H9 (cell line): Measurements from ENCODE around the gene SPHK1. TPM values are rescaled to one million over a fixed set of nuclear protein-coding genes. Genes with fewer than 3 reads are reported as not detected.

Experiments
- DNase-seq: peaks from one replicate; pipeline ENCODE4 v3.0.0-alpha.2; 2017
- H2AFZ ChIP-seq: one replicate; pipeline ENCODE4 v1.6.1; 2013; ENCODE audit warnings: mild to moderate bottlenecking, low read length, control low read depth, moderate library complexity
- H2AK5ac ChIP-seq: 2 replicates; pipeline ENCODE4 v1.6.1; 2013; ENCODE audit warnings: low read length, control low read depth, mixed read lengths; ENCODE audit not compliant: insufficient read length
- H2BK120ac ChIP-seq: one replicate; pipeline ENCODE4 v1.6.1; 2013; ENCODE audit warnings: low read depth, mild to moderate bottlenecking, low read length, control low read depth, inconsistent platforms; ENCODE audit not compliant: poor library complexity, severe bottlenecking
- H2BK12ac ChIP-seq: 2 replicates; pipeline ENCODE4 v1.6.1; 2013; ENCODE audit warnings: low read length, control low read depth, mixed read lengths, low read depth; ENCODE audit not compliant: insufficient read length
- H2BK15ac ChIP-seq: 2 replicates; pipeline ENCODE4 v1.6.1; 2013; ENCODE audit warnings: low read depth, low read length, control low read depth
- H2BK20ac ChIP-seq: one replicate; pipeline ENCODE4 v1.6.1; 2013; ENCODE audit warnings: low read depth, mild to moderate bottlenecking, low read length, control low read depth, inconsistent platforms; ENCODE audit not compliant: poor library complexity, severe bottlenecking
- H2BK5ac ChIP-seq: 2 replicates; pipeline ENCODE4 v1.6.1; 2013; ENCODE audit warnings: low read length, control low read depth, mixed read lengths; ENCODE audit not compliant: insufficient read length
- H3K14ac ChIP-seq: 2 replicates; pipeline ENCODE4 v1.6.1; 2013; ENCODE audit warnings: low read length, control low read depth; ENCODE audit not compliant: insufficient read depth
- H3K18ac ChIP-seq: 2 replicates; pipeline ENCODE4 v1.6.1; 2013; ENCODE audit warnings: low read depth, mild to moderate bottlenecking, mixed read lengths, low read length, control low read depth; ENCODE audit not compliant: insufficient read length
- H3K23ac ChIP-seq: 2 replicates; pipeline ENCODE4 v1.6.1; 2013; ENCODE audit warnings: low read length, control low read depth, mixed read lengths, low read depth; ENCODE audit not compliant: insufficient read length
- H3K23me2 ChIP-seq: 2 replicates; pipeline ENCODE4 v1.6.1; 2013; ENCODE audit warnings: low read depth, mild to moderate bottlenecking, mixed read lengths, low read length, control low read depth; ENCODE audit not compliant: insufficient read length, poor library complexity, severe bottlenecking
- H3K27ac ChIP-seq: 2 replicates; pipeline ENCODE4 v1.5.1; 2013; ENCODE audit warnings: low read length, control low read depth, mixed read lengths, low read depth; ENCODE audit not compliant: insufficient read length
- H3K27me3 ChIP-seq: 2 replicates; pipeline ENCODE4 v1.6.1; 2013; ENCODE audit warnings: low read length, control low read depth, inconsistent platforms; ENCODE audit not compliant: insufficient read depth
- H3K4ac ChIP-seq: 2 replicates; pipeline ENCODE4 v1.6.1; 2013; ENCODE audit warnings: low read depth, mild to moderate bottlenecking, control low read depth, inconsistent platforms, low read length, moderate library complexity
- H3K4me1 ChIP-seq: 2 replicates; pipeline ENCODE4 v1.6.1; 2013; ENCODE audit warnings: low read length, control low read depth, inconsistent platforms; ENCODE audit not compliant: insufficient read depth
- H3K4me2 ChIP-seq: 2 replicates; pipeline ENCODE4 v1.6.1; 2013; ENCODE audit warnings: low read length, control low read depth, mixed read lengths; ENCODE audit not compliant: insufficient read length, insufficient read depth
- H3K56ac ChIP-seq: 2 replicates; pipeline ENCODE4 v1.6.1; 2013; ENCODE audit warnings: low read depth, mild to moderate bottlenecking, mixed read lengths, low read length, control low read depth; ENCODE audit not compliant: insufficient read length
- H3K79me1 ChIP-seq: 2 replicates; pipeline ENCODE4 v1.6.1; 2013; ENCODE audit warnings: low read depth, mild to moderate bottlenecking, moderate library complexity, low read length, control low read depth, inconsistent platforms; ENCODE audit not compliant: insufficient read depth, poor library complexity, severe bottlenecking
- H3K79me2 ChIP-seq: 2 replicates; pipeline ENCODE4 v1.6.1; 2013; ENCODE audit warnings: low read length, control low read depth, inconsistent platforms; ENCODE audit not compliant: insufficient read depth
- H3K9ac ChIP-seq: 2 replicates; pipeline ENCODE4 v1.6.1; 2013; ENCODE audit warnings: low read length, control low read depth, mixed read lengths; ENCODE audit not compliant: insufficient read length; ENCODE audit errors: extremely low read depth
- H3K9me3 ChIP-seq: one replicate; pipeline ENCODE4 v1.6.1; 2013; ENCODE audit warnings: low read depth, low read length, inconsistent platforms; ENCODE audit not compliant: control insufficient read depth
- H3T11ph ChIP-seq: one replicate; pipeline ENCODE4 v1.6.1; 2013; ENCODE audit warnings: mild to moderate bottlenecking, low read length, control low read depth, inconsistent platforms
- H4K20me1 ChIP-seq: one replicate; pipeline ENCODE4 v1.6.1; 2013; ENCODE audit not compliant: control insufficient read depth, insufficient read length, insufficient read depth
- H4K5ac ChIP-seq: 2 replicates; pipeline ENCODE4 v1.6.1; 2013; ENCODE audit warnings: low read depth, mild to moderate bottlenecking, mixed read lengths, low read length, control low read depth; ENCODE audit not compliant: insufficient read length
- H4K8ac ChIP-seq: replicated peaks from 2 replicates; pipeline ENCODE4 v1.6.1; 2013; ENCODE audit warnings: low read length, control low read depth, mixed read lengths, low read depth; ENCODE audit not compliant: insufficient read length
- H4K91ac ChIP-seq: 2 replicates; pipeline ENCODE4 v1.6.1; 2013; ENCODE audit warnings: low read depth, mild to moderate bottlenecking, moderate library complexity, mixed read lengths, low read length, control low read depth; ENCODE audit not compliant: insufficient read length
- H3K27ac Mint-ChIP-seq, 3 experiments: 2 replicates in 2 of 3; 3 replicates in 1 of 3; pipeline ENCODE4 v1.8.0; 2020 to 2021; ENCODE audit warnings: mixed read lengths in 3 of 3, mild to moderate bottlenecking in 1 of 3, moderate library complexity in 1 of 3
- H3K27me3 Mint-ChIP-seq: 2 replicates; pipeline ENCODE4 v1.8.0; 2021; ENCODE audit warnings: low read depth, mild to moderate bottlenecking, moderate library complexity, mixed read lengths
- H3K36me3 Mint-ChIP-seq, 3 experiments: 2 replicates in 2 of 3; 3 replicates in 1 of 3; pipeline ENCODE4 v1.8.0; 2020 to 2021; ENCODE audit warnings: low read depth in 3 of 3, mixed read lengths in 3 of 3; ENCODE audit not compliant: insufficient read depth in 1 of 3
- H3K4me1 Mint-ChIP-seq, 2 experiments: 2 replicates each; pipeline ENCODE4 v1.8.0; 2020; ENCODE audit warnings: mixed read lengths in 2 of 2
- H3K4me3 Mint-ChIP-seq, 2 experiments: 2 replicates in 1 of 2; 3 replicates in 1 of 2; pipeline ENCODE4 v1.8.0; 2020 to 2021; ENCODE audit warnings: mild to moderate bottlenecking in 2 of 2, mixed read lengths in 2 of 2, moderate library complexity in 1 of 2
- H3K9me3 Mint-ChIP-seq, 2 experiments: 2 replicates in 1 of 2; 3 replicates in 1 of 2; pipeline ENCODE4 v1.8.0; 2020; ENCODE audit warnings: mild to moderate bottlenecking in 2 of 2, mixed read lengths in 2 of 2, moderate library complexity in 1 of 2
- CTCF ChIP-seq: fragments of 200-600 bp; sonication (generic); conservative IDR thresholded peaks from 3 replicates; pipeline ENCODE4 v1.8.0; 2021; ENCODE audit warnings: antibody characterized with exemption, mild to moderate bottlenecking
- WGBS: extraction: QIAGEN DNeasy Blood & Tissue Kit; methylation state at CpG from one replicate; pipeline ENCODE4 v1.1.7; 2013; ENCODE audit warnings: missing lambda C conversion rate, low lambda C conversion rate, mixed read lengths; ENCODE audit not compliant: insufficient read length; ENCODE audit errors: extremely low coverage; 5-methylcytosine and 5-hydroxymethylcytosine counted together
- total RNA-seq: library from RNA; stranded (reverse); gene quantifications from 2 replicates; pipeline ENCODE4 v1.2.1, GENCODE V29; 2021

SPHK1 gene
- total RNA-seq, 1 experiment from 2014 or later = 1.4 TPM

- Histone ChIP-seq H2BK120ac (no peak overlapping the region), H3T11ph (no peak overlapping the region), H4K8ac (no peak overlapping the region), H3K18ac (no peak overlapping the region), H3K4me1 (peaks cover 7% of the 10 kb centered on the region), H3K27me3 (no peaks in the 10 kb centered on the region), H3K23me2 (no peaks in the 10 kb centered on the region), H2AFZ (no peak overlapping the region), H4K5ac (no peak overlapping the region), H2AK5ac (no peak overlapping the region), H3K79me2 (peaks cover 12% of the 10 kb centered on the region; the same call in 1 of the 2 replicates), H3K23ac (no peak overlapping the region), H3K56ac (no peak overlapping the region), H3K4me2 (no peak overlapping the region), H4K20me1 (no peaks in the 10 kb centered on the region), H3K14ac (no peak overlapping the region), H3K9me3 (no peaks in the 10 kb centered on the region), H2BK20ac (no peak overlapping the region), H2BK12ac (no peak overlapping the region), H2BK15ac (no peak overlapping the region), H3K79me1 (peaks cover 3% of the 10 kb centered on the region), H3K27ac (no peak overlapping the region), H3K9ac (no peak overlapping the region), H2BK5ac (no peak overlapping the region), H4K91ac (no peak overlapping the region), H3K4ac (no peak overlapping the region)
- H3K27me3 Mint-ChIP-seq = no peaks in the 10 kb centered on the region
- H3K4me1 Mint-ChIP-seq = peaks cover 29 to 38% of the 10 kb centered on the region in 2 experiments
- no peak for TF ChIP-seq CTCF
- no peaks in the 10 kb centered on the region for H3K9me3 Mint-ChIP-seq
- WGBS = no CpG with 5 or more reads among the region's 4 CpGs
- no peak overlapping the region for H3K4me3 Mint-ChIP-seq
- peaks cover 0 to 8% (median 7%) of the 10 kb centered on the region in 3 experiments; a peak in 6 of 7 replicates for H3K36me3 Mint-ChIP-seq
- no peak for DNase-seq
- peak overlapping the region in 2 of 3 experiments; percentile 10 to 49; a peak in 3 of 7 replicates for H3K27ac Mint-ChIP-seq
These were observed 32.5 kb downstream of the SPHK1 start for GRCh38 chr17:76416899-76417298.
